ENCODE data around the gene CHMP2B. TPM values are rescaled to one million over a fixed set of nuclear protein-coding genes. Genes with fewer than 3 reads are reported as not detected.

Gene CHMP2B
- total and polyA plus RNA-seq, 9 of the 15 experiments (the other 6 are each of a cell fraction or from before 2014, with no cell fraction given) = 7.4 to 17.7 (median 10.6) TPM

DNA sequence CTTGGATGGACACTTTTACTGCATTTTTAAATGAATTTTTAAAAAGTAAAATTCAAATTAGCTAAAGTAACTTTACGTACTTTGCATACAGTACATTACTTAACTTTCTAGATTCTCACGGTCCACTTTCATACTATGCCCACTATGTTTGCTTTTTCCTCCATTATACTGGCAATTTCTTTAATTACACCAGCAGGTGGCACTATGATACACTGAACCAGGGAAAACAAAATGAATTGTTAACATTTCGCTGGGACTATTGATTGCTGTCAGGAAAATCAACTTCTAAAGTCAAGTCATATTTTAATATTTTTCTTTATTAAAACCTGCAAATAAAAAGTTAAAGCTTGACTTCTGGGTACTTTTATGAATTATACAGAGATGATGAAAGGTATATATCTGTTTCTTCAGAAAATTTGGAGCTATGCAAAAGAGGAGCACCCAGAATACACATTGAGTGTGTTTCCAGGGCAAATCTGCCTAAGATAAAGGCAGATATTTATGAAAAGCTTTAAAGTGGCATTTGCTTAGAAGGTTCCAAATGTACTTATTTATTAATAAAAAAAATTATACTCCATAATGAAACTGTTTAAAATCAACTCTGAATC is 71.1 kb downstream of the CHMP2B start (continued):
- TF ChIP-seq, protein P1, sequence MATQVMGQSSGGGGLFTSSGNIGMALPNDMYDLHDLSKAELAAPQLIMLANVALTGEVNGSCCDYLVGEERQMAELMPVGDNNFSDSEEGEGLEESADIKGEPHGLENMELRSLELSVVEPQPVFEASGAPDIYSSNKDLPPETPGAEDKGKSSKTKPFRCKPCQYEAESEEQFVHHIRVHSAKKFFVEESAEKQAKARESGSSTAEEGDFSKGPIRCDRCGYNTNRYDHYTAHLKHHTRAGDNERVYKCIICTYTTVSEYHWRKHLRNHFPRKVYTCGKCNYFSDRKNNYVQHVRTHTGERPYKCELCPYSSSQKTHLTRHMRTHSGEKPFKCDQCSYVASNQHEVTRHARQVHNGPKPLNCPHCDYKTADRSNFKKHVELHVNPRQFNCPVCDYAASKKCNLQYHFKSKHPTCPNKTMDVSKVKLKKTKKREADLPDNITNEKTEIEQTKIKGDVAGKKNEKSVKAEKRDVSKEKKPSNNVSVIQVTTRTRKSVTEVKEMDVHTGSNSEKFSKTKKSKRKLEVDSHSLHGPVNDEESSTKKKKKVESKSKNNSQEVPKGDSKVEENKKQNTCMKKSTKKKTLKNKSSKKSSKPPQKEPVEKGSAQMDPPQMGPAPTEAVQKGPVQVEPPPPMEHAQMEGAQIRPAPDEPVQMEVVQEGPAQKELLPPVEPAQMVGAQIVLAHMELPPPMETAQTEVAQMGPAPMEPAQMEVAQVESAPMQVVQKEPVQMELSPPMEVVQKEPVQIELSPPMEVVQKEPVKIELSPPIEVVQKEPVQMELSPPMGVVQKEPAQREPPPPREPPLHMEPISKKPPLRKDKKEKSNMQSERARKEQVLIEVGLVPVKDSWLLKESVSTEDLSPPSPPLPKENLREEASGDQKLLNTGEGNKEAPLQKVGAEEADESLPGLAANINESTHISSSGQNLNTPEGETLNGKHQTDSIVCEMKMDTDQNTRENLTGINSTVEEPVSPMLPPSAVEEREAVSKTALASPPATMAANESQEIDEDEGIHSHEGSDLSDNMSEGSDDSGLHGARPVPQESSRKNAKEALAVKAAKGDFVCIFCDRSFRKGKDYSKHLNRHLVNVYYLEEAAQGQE (IDR thresholded peaks at IDR 0.05; ENCODE audit: borderline replicate concordance) = peak; percentile 55; the same call in 1 of the 2 replicates
- TF ChIP-seq, protein P1 (CRISPR knock-in tag; IDR thresholded peaks at IDR 0.05; ENCODE audit: low read depth) = no peak
- TF ChIP-seq, protein P2, sequence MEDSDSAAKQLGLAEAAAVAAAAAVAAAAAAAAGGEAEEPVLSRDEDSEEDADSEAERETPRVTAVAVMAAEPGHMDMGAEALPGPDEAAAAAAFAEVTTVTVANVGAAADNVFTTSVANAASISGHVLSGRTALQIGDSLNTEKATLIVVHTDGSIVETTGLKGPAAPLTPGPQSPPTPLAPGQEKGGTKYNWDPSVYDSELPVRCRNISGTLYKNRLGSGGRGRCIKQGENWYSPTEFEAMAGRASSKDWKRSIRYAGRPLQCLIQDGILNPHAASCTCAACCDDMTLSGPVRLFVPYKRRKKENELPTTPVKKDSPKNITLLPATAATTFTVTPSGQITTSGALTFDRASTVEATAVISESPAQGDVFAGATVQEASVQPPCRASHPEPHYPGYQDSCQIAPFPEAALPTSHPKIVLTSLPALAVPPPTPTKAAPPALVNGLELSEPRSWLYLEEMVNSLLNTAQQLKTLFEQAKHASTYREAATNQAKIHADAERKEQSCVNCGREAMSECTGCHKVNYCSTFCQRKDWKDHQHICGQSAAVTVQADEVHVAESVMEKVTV (CRISPR knock-in tag; IDR thresholded peaks at IDR 0.05) = peak; percentile 48; the same call in 1 of the 2 replicates
- TF ChIP-seq JUNB (CRISPR knock-in tag; conservative IDR thresholded peaks at IDR 0.05) (no peak), ZEB2 (IDR thresholded peaks at IDR 0.05) (no peak), CTCF (IDR thresholded peaks at IDR 0.05 in 2 of 3, conservative IDR thresholded peaks at IDR 0.05 in 1 of 3; ENCODE audit: insufficient read depth in 2 of 3, low read depth in 1 of 3, low read length in 3 of 3) (peak; percentile 33 to 64 (median 34); a peak in 4 of 6 replicates)

Data from K562 (cell line).